ENCODE data around the gene SPATS2. TPM values are rescaled to one million over a fixed set of nuclear protein-coding genes. Genes with fewer than 3 reads are reported as not detected.

Gene SPATS2
- total RNA-seq, 1 donor from 2014 or later, result 11.4 TPM

GRCh38 chr12:49550693-49551252 lies 183.5 kb downstream of the SPATS2 start:
- intact Hi-C loops (cut with micrococcal nuclease), result no loop called here

- intact Hi-C loops (cut with micrococcal nuclease), result no loop called here
Measured at GRCh38 chr12:49552014-49552413, 184.8 kb downstream of the SPATS2 start.

DNA sequence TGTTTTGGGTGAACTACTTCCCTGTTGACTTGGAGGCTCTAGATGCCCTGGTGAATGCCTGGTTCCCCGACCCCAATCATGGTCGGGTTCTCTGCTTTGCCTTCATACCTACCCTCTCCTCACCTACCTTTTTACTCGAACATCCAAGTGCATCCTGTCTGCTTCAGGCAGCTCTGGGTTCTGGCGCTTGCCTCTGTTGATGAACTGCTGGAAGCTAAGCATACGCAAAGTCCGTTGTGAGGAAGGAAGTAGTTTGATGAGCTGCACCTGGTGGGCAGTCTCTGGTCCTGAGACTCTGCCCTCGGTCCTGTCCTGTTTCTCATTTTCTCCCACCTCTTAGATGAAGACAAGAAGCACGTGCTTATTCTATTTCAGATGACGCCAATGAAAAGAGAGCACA lies 185.2 kb downstream of the SPATS2 start:
- intact Hi-C loops (cut with micrococcal nuclease), result no loop called here

- intact Hi-C loops (cut with micrococcal nuclease), result loop anchor here (1.0 kb wide), 2 partner anchors 27 to 154 kb away; partner anchors contain the start of gene FMNL3
Measured at GRCh38 chr12:49552899-49553298, 185.6 kb downstream of the SPATS2 start.

DNA sequence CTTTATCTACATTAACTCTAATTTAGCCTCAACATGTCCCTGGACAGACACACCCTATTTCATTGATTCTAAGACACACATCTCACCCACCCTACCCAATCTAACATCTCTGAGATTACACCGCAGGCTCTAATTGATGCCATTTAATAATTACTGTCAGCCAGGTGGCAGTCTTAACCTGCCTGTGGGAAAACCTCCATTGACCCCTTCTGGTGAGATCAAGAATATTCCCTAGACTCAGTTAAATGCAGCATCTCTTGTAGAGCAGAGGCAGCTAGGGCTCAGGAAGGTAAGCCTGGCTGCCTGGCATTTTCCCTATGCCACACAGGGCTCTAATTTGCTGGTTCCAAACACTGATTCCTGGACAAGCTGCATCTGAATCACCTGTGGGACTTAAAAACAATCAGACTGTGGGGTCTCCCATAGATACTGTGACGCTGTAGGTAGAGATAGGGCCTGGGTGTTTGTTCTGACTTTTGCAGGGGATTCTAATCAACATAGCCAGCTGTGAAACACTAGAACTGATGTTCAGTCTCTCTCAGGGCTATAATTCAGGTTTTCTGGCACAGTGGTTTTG lies 186.3 kb downstream of the SPATS2 start:
- intact Hi-C loops (cut with micrococcal nuclease), result loop anchor here (1.0 kb wide), 2 partner anchors 27 to 154 kb away; partner anchors contain the start of gene FMNL3

- intact Hi-C loops (cut with micrococcal nuclease), result no loop called here
Measured at GRCh38 chr12:49554266-49554665, 187.0 kb downstream of the SPATS2 start.

DNA sequence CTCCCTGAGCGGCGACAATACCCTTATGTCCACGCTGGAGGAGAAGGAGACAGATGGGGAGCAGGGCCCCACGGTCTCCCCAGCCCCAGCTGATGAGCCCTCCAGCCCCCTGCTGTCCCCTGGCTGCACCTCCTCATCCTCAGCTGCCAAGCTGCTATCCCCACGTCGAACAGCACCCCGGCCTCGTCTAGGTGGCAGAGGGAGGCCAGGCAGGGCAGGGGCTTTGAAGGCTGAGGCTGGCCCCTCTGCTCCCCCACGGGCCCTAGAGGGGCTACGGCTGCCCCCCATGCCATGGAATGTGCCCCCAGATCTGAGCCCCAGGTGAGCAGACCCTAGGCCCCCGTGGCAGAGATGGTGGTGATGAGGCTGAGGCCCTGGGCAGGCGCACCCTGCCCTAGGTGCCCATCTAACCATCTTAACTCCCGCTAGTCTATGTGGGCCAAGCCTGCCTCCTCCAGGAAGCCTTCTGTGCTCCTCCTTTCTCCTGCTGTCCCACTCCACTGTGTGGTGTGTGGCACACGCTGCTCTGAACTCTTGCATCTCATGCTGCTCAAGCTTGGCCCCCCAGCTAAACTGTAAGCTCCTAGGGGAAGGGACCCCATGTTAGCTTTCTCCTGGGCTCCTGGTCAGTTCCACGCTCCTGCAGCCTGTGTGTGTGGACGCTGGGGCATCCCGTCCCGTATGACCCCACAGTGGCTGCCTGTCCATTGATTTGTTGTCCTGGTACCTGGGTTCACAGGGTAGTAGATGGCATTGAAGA lies 188.5 kb downstream of the SPATS2 start:
- intact Hi-C loops (cut with micrococcal nuclease), result no loop called here

DNA sequence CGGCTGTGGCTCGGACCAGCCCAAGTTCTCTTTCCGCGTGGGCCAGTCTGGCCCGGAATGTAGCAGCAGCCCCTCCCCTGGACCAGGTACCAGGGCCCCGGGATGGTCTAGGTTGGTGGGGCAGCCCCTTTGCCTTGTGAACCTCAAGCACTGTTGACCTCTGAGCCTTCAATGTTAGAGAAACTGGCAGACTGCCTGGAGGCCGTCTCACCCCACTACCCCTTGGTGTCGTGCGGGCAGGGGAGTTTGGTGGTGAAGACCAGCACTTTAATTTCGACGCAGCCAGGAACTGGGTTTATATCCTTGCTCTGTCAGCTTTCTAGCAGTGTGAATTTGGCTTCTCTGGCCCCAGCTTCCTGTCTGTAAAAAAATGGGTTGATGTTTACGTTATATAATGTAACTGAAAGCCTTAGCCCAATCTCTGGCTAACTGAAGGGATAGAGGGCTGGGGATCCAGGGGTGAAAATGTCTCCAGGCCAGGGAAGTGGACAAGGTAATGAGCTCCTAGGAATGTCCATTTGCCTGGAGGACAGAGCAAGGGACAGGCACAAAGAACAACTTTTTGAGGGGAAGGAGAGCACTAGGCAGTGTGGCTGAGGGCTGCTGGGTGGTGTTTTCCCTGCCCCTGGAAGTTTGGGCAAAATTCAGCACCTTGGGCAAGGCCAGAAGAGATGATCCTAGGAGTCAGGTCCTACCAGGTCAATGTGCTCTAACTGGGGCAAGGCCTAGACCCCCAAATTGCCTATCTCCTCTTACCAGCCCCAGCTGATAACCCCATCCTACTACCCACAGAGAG lies 189.3 kb downstream of the SPATS2 start:
- intact Hi-C loops (cut with micrococcal nuclease), result no loop called here

DNA sequence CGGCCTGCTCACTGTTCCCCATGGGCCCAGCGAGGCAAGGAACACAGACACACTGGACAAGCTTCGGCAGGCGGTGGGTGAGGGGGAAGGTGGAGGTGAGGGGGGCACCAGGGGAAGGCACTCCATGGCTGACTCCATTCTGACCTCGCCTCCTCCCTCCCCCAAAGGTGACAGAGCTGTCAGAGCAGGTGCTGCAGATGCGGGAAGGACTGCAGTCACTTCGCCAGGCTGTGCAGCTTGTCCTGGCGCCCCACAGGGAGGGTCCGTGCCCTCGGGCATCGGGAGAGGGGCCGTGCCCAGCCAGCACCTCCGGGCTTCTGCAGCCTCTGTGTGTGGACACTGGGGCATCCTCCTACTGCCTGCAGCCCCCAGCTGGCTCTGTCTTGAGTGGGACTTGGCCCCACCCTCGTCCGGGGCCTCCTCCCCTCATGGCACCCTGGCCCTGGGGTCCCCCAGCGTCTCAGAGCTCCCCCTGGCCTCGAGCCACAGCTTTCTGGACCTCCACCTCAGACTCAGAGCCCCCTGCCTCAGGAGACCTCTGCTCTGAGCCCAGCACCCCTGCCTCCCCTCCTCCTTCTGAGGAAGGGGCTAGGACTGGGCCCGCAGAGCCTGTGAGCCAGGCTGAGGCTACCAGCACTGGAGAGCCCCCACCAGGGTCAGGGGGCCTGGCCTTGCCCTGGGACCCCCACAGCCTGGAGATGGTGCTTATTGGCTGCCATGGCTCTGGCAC lies 190.1 kb downstream of the SPATS2 start:
- intact Hi-C loops (cut with micrococcal nuclease), result no loop called here

- intact Hi-C loops (cut with micrococcal nuclease), result no loop called here
Measured at GRCh38 chr12:49557917-49558215, 190.6 kb downstream of the SPATS2 start.

DNA sequence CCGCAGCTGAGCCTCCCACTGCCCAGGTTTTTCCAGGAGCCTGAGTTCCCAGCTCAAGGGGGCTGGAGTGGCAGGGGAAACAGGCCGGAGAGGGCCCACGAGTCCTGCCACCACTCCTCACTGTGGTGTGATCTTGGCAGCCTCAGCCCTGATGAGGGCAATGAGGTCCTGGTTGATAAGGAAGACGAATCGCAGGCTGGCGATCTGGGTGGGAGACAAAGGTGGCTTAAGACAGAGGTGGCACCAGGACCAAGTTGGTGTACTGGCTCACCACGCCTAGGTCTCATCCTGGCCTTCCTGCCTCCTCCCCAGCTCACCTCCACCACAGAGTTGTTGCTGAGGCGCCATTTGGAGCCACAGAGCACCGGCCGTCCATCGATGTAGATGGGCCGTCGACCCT lies 191.3 kb downstream of the SPATS2 start:
- intact Hi-C loops (cut with micrococcal nuclease), result no loop called here

DNA sequence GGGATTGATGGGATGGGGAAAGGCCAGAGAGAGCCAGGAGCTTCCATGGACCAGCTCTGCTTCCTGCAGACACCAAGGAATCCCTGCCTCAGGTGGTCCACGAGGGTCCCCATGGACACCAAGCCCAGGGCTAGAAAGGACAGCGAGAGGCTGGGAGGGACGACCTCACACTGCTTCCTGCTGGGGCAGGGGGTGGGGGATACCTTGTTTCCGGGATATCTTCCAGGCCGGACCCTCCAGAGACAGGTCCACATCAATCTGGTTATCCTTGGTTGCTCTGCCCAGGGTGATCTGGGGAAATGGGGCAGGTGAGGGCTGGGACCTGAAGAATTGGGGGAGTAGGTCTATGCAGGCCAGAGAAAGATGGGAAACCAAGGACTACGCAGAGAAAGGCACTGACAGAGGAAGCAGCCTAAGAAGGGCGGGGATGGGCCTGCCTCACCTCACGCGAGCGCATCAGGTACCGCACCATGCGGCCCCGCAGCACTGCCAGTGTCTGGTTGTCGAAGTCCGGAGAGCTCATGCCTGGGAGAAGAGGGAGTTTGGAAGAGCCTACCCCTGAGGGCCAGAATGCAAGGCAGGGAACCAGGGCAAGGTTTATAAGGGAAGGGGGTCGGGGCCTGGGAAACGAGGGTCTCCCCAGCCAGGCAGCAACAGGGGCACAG lies 191.9 kb downstream of the SPATS2 start:
- intact Hi-C loops (cut with micrococcal nuclease), result no loop called here

DNA sequence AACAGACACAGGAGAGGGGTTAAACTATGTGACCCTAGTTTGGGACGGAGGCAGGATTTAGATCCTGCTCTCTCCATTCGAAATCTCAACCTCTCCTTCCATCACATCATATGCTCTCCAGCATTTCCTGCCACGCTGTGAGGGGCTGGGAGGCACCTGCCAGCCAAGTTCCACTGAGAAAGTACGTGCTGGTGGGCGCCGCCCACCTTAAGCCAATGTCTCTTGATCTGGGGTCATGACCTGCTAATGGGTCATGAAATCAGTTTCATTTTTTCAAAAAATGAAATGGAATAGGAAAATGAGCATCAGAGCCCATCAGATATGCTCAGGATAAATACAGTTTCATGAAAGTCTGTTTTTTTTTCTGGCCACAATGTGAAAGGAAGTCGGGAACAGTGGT lies 193.4 kb downstream of the SPATS2 start:
- intact Hi-C loops (cut with micrococcal nuclease), result no loop called here

DNA sequence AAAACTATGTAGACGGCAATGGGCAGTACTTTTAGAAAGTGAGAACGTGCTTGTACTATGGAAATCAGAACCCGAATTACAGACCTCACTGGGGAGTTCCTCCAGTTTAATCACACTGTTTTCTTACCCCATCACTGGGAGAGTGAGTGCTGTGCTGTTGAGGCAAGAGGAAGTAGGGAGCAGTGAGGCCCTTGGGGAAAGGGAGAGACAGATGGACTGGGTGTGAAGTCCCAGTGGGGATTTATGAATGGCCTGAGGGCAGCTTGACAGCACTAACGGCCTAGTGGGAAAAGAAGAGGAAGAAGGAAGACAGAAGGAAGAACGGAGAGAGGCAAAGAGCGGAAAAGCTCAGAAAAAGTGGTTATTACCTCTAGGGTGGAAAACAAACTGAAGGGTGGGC lies 195.0 kb downstream of the SPATS2 start:
- intact Hi-C loops (cut with micrococcal nuclease), result no loop called here

GRCh38 chr12:49562831-49563230 lies 195.6 kb downstream of the SPATS2 start:
- intact Hi-C loops (cut with micrococcal nuclease), result no loop called here

DNA sequence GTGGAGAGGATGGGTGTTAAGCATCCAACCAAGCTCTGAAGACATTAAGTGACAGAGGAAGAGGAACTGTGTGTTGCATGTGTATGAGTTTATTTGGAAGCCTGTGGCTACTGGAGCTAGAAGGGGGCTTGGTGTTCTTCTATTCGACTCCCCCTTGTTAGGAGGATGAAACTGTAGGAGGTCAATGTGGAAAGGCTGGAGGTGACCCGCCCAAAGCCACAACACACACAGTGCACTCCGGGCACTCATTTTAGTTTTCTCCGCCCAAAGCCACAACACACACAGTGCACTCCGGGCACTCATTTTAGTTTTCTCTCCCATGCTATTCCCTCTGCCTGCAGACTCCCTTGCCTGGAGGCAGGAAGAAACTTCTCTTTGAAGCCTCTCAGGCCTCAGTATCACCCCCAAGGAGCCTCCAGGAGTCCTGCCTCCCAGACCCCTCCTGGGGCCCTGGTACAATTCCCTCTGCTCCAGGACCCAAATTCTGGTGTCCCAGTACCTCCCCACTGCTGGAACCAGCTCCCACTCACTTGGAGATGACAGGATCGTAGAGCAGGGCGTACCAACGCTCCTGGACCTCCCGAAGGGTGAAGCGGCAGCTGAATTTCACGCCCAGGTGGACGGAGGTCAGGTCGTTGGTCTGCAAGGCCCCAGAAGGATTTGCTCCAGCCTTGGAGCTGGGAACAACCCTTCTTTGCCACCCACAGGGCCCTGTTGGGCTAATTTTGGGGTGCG lies 196.9 kb downstream of the SPATS2 start:
- intact Hi-C loops (cut with micrococcal nuclease), result no loop called here

DNA sequence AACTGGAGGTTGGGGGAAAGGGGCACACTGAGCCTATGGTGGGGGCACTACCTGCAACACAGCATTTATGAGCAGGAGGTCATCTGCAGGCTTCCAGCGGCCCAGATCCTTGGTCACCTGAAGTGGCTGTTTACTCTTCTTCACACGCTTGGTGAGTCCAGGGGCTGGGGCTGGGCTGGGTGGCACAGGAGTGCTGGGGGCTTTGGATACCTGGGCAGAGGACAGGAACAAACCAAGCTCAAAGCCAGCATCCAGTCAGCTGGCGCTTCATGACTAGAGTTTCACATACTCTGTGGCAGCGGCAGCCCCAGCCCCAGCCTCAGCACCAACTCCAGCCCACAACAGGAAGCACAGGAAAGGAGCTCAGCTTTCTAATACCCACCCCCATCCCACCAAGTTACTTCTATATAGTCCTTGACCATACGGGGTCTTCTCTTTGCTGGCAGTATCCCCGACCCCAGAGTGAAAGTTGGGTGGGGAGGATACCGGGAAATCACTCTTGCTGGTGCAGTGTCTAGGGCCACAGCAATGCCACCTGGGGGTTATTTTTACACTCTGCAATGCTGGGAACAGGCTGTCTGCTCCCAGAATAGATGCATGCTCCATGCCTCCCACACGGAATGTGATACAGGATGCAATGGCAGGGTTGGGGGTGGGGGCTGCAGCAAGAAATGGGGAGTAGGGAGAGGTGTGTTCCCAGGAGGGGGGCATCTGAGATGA lies 197.6 kb downstream of the SPATS2 start:
- intact Hi-C loops (cut with micrococcal nuclease), result loop anchor here (5.0 kb wide), 4 partner anchors 197 to 548 kb away; partner anchors contain the start of genes COX14, NCKAP5L and PRKAG1

DNA sequence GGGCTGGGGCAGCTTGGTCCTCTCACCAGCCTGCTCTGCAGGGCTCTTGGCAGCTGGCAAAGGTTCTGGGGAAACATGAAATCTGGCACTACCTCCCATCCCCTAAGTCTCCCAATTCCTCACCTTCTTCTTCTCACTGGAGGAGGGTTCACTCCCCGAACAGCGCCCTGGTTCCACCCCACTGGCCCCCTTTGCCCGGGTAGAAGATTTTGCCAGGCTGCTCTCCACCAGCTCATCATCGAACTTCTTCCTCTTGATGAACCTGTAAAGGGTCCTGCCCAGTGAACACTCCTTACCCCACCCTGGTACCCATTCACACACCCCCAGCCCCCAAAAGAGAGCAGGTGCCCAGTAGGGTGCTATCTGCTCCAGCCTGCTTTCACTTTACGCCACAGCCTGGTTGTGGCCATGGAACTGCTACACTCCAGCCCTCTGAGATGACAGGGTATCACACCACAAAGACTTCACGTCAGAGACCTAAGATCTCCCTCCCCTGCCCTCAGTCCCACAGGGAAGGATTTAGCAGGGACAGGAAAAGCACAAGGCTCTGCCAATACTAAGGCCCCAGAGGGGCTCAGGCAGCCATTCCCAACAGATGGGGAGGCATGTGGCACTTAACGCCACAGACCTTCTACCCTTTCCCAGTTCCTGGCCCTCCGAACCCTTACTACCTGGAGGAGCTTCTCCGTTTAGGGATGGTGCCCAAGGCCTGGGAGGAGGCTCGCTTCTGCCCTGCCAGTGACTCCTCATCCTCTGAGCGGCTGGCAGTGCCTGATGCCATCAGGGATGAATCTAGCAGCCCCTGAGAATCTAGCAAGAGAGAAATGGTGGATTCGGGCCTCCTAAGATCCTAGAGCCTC lies 198.4 kb downstream of the SPATS2 start:
- intact Hi-C loops (cut with micrococcal nuclease), result loop anchor here (5.0 kb wide), 4 partner anchors 197 to 548 kb away; partner anchors contain the start of genes COX14, NCKAP5L and PRKAG1

All from T-helper 1 cell treated with Interleukin-12 subunit alpha and Interleukin-12 subunit beta and Interleukin-4 antibody, amounts not matched to agents 30 ng/mL and 1 ng/mL, for 36 hours (primary cell).